Measurements from ENCODE around the gene BIN1.
A peak's percentile ranks its signal among the peaks of the same experiment; 100 is the strongest.

The BIN1 gene

DNA sequence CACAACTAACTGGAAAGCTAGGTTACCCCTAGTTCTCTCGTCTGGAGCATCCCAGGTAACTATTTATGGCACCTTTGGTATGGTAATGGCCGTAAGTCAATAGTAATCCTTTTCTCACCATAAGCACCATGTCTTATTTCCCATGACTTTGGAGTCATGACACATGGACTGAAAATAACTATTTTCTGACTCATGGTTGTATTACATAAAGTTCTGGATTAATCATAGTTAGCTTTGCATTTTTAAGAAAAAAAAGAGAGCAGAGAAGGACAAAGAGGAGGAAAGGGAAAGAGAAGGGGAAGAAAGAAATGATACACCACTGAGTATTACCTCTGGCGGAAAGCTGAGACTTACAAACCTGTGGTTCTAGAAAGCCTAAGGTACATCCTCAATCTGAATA is 99.3 kb downstream of the BIN1 start:
- no peak overlapping the region for H3K27ac ChIP-seq
- ChIA-PET POLR2A (ENCODE audit: low non-redundant PET) (no interaction called here), CTCF (interaction anchor here (0.6 kb wide), 1 partner anchor 123 kb away, joined by 7 read pairs; no protein-coding TSS in a partner anchor)
- TF ChIP-seq CTCF (conservative IDR thresholded peaks at IDR 0.05; ENCODE audit: low read depth) = no peak
- peak; percentile 58 for DNase-seq (ENCODE audit: low spot score)

DNA sequence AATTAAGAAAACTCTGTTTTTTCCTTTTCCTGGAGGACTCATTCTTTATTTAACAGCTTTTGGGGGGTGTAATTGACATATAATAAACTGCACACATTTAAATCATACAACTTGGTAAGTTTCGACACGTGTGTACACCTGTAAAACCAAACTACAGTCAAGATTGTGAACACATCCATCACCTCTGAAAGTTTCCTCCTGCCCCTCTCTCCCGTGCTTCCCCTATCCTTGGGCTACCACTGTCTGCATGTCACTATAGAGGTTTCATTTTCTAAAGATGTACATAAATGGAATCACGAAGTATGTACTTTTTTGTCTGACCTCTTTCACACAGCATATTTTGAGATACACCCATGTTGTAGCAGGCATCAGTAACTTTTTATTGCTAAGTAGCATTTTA is 100.0 kb downstream of the BIN1 start:
- DNase-seq (ENCODE audit: low spot score) = no peak
- no peak overlapping the region for H3K27ac ChIP-seq
- ChIA-PET POLR2A (ENCODE audit: low non-redundant PET) (no interaction called here), CTCF (no interaction called here)
- TF ChIP-seq CTCF (conservative IDR thresholded peaks at IDR 0.05; ENCODE audit: low read depth) = no peak

DNA sequence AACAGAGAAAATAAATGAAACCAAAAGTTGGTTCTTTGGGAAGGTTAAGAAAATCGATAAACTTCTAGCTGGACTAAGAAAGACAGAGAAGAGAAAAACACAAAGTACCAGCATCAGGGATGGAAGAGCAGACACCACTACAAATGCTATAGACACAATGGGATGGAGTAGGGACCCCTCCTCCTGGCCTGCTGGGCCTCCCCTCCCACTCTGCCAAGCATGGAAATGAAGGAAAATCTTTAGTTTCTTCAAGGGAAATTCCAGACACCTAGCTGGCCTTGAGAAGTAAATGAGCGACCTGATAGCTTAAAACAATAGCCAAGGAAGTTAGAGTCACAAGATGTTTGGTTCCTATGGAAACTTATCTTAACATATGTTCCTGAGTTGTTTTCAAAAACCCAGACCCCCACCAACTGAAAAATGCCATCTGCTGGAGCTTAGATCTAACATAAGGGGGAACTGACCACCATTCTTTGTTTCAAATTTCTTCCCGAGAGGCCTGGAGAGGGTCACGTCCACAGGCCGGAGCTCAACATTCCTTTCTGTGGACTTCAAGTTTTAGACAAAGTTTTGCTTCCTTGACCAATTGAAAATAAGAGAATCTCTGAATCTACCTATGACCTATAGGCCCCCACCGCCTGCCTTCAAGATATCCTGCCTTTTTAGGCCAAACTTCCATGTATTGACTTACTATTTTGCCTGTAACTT is 101.9 kb downstream of the BIN1 start:
- ChIA-PET POLR2A (ENCODE audit: low non-redundant PET) (no interaction called here), CTCF (interaction anchor here (0.8 kb wide), 1 partner anchor 34 kb away, joined by 3 read pairs; no protein-coding TSS in a partner anchor)
- TF ChIP-seq CTCF (conservative IDR thresholded peaks at IDR 0.05; ENCODE audit: low read depth) = no peak
- no peak overlapping the region for H3K27ac ChIP-seq
- no peak for DNase-seq (ENCODE audit: low spot score)

DNA sequence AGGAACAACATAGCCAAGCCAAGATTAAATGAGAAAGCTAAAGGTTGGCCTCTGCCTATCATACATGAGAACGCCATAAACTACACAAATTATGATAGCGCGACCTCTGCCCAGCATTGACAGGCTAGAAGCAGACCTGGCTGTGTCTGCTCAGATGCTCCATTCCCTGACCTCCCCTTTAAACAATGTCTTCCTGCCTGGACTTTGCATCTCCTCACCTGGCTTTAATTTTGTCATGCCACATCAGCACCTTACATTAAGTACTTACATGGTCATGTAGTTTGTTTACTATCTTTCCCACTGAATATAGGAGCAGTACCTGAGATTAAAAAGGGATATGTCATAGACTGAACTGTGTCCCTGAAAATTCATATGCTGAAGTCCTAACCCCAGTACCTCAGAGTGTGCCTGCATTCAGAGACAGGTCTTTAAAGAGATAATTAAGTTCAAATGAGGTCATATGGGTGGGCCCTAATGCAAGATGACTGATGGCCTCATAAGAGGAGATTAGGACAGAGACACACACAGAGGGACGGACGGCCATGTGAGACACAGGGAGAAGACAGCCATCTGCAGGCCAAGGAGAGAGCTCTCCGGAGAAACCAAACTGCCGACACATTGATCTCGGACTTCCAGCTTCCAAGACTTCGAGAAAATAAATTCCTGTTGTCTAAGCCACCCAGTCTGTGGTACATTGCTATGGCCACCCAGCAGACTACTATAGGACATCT is 103.7 kb downstream of the BIN1 start:
- ChIA-PET CTCF (no interaction called here), POLR2A (ENCODE audit: low non-redundant PET) (no interaction called here)
- DNase-seq (ENCODE audit: low spot score) = no peak
- TF ChIP-seq CTCF (conservative IDR thresholded peaks at IDR 0.05; ENCODE audit: low read depth) = no peak
- H3K27ac ChIP-seq = no peak overlapping the region

DNA sequence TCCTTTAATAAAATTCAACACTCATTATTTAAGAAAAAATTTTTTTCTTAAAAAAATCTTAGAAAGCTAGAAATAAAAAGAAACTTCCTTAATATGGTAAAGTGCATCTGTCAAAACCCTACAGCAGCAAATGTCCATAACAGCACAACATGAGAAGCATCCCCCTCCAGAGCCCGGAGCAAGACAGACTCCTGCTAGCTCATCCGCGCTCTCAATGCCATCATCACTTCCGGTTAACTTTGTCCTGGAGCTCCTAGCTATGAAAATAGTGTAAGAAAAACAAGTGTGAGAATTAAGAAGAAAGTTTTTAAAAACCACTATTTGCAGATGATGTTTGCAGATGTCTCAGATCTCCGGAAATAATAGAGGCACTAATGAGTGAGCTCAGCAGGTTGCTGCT is 105.2 kb downstream of the BIN1 start:
- TF ChIP-seq CTCF (conservative IDR thresholded peaks at IDR 0.05; ENCODE audit: low read depth) = no peak
- CTCF ChIA-PET = interaction anchor here (0.8 kb wide), 1 partner anchor 30 kb away, joined by 5 read pairs; no protein-coding TSS in a partner anchor
- POLR2A ChIA-PET (ENCODE audit: low non-redundant PET) = no interaction called here
- DNase-seq (ENCODE audit: low spot score) = no peak
- no peak overlapping the region for H3K27ac ChIP-seq

GRCh38 chr2:127000937-127001336 is 106.0 kb downstream of the BIN1 start:
- POLR2A ChIA-PET (ENCODE audit: low non-redundant PET) = no interaction called here
- DNase-seq (ENCODE audit: low spot score) = no peak
- H3K27ac ChIP-seq = no peak overlapping the region
- CTCF ChIA-PET = no interaction called here
- TF ChIP-seq CTCF (conservative IDR thresholded peaks at IDR 0.05; ENCODE audit: low read depth) = no peak
